Thoracic aorta (tissue), 2 donors: ENCODE measurements around the gene CAV3. TPM values are rescaled to one million over a fixed set of nuclear protein-coding genes. Genes with fewer than 3 reads are reported as not detected.

Source experiments
- ATAC-seq: fragments of 150-250 bp; one replicate; pipeline ENCODE4 v1.8.0; 2017; ENCODE audit warnings: low read depth; ENCODE audit not compliant: insufficient number of reproducible peaks, low FRiP score
- DNase-seq: peaks from one replicate; pipeline ENCODE4 v3.0.0-alpha.2; 2020; ENCODE audit warnings: low spot score
- H3K27ac ChIP-seq, 2 donors: fragments of 200-600 bp; sonication (generic); 1 replicate in 1 of 2; 2 replicates in 1 of 2; pipeline ENCODE4 v1.5.1; 2016; ENCODE audit warnings: mild to moderate bottlenecking in 2 of 2, moderate library complexity in 2 of 2
- H3K27me3 ChIP-seq: fragments of 200-600 bp; sonication (generic); replicated peaks from 2 replicates; pipeline ENCODE4 v1.6.0; 2016; ENCODE audit warnings: mild to moderate bottlenecking; ENCODE audit not compliant: insufficient read depth
- H3K36me3 ChIP-seq: fragments of 200-600 bp; sonication (generic); one replicate; pipeline ENCODE4 v1.5.1; 2016
- H3K4me1 ChIP-seq, 2 donors: fragments of 200-600 bp; sonication (generic); 1 replicate in 1 of 2; 2 replicates in 1 of 2; pipeline versions ENCODE4 v1.5.1 to v1.6.0; 2016; ENCODE audit warnings: low read depth in 2 of 2, mild to moderate bottlenecking in 1 of 2; ENCODE audit not compliant: control insufficient read depth in 1 of 2
- H3K4me3 ChIP-seq: fragments of 200-600 bp; sonication (generic); 2 replicates; pipeline ENCODE4 v1.5.1; 2016; ENCODE audit warnings: mild to moderate bottlenecking
- H3K9me3 ChIP-seq: fragments of 200-600 bp; sonication (generic); 2 replicates; pipeline ENCODE4 v1.5.1; 2016
- CTCF ChIP-seq: fragments of 200-600 bp; sonication (generic); IDR thresholded peaks from one replicate; pipeline ENCODE4 v1.5.1; 2019; ENCODE audit warnings: antibody characterized with exemption
- total RNA-seq, 2 donors: library from RNA; depleted of rRNA; stranded (reverse); fragments of >200 nt; gene quantifications; one replicate each; pipeline versions ENCODE4 v1.1.0 to v1.2.3, GENCODE V29; 2016

The CAV3 gene
- total RNA-seq, 2 donors from 2014 or later, result not detected

GRCh38 chr3:8794247-8794646 lies 60.6 kb downstream of the CAV3 start:
- Histone ChIP-seq H3K27me3 (no peaks in the 10 kb centered on the region), H3K9me3 (peaks cover 5% of the 10 kb centered on the region), H3K4me3 (no peak overlapping the region), H3K36me3 (no peaks in the 10 kb centered on the region), H3K27ac (no peak overlapping the region), H3K4me1 (no peaks in the 10 kb centered on the region)
- DNase-seq (no peak), ATAC-seq (no peak)
- no peak for TF ChIP-seq CTCF

Other genes with a start within 250 kb of the CAV3 start
- gene LMCD1, start 232.0 kb upstream of the CAV3 start, total RNA-seq, result 100 to 1,000 TPM; 813 to 852 TPM
- under 1 TPM in 1 of 2 donors, not detected in 1; 0.14 TPM for gene SSUH2, start 89.0 kb upstream of the CAV3 start, total RNA-seq
- gene OXTR, start 35.8 kb downstream of the CAV3 start, total RNA-seq, result 10 to 100 TPM in 1 of 2 donors, 1 to 10 TPM in 1; 2.3 to 55.1 TPM
- 1 to 10 TPM; 3.0 to 7.2 TPM for gene RAD18, start 229.7 kb downstream of the CAV3 start, total RNA-seq